PC-3 (cell line): ENCODE data around the gene KTN1. TPM values are rescaled to one million over a fixed set of nuclear protein-coding genes. Genes with fewer than 3 reads are reported as not detected.

ENCODE experiments used
- ATAC-seq: fragments of 200-7000 bp; cut with Tn5 transposase; 2 replicates; pipeline ENCODE4 v1.9.1; 2020; ENCODE audit warnings: mild to moderate bottlenecking, moderate library complexity
- BruUV-seq: library from RNA; stranded (reverse); fragments of 400-500 nt; replicated peaks from 2 replicates; lab custom pipeline; 2021; lab: Mats Ljungman, UMichigan
- CTCF ChIA-PET: fragments of 300-600 bp; sonication (Branson Sonifier 250); formaldehyde crosslinking; loops from one replicate; lab custom pipeline; 2022; ENCODE audit warnings: antibody characterized with exemption; lab: Charles Lee
- POLR2A ChIA-PET: fragments of 300-600 bp; sonication (Branson Sonifier 250); formaldehyde crosslinking; loops from one replicate; lab custom pipeline; 2022; ENCODE audit warnings: antibody characterized with exemption; ENCODE audit not compliant: unreplicated experiment; lab: Charles Lee
- DNase-seq: peaks from one replicate; pipeline ENCODE4 v3.0.0-alpha.2; 2015
- H2AFZ ChIP-seq: fragments of 300-600 bp; sonication (generic); 2 replicates; pipeline ENCODE4 v1.6.0; 2016; ENCODE audit warnings: antibody characterized with exemption, low read length
- H3F3A ChIP-seq: fragments of 300-600 bp; sonication (generic); one replicate; pipeline ENCODE4 v1.6.0; 2017; ENCODE audit warnings: antibody characterized with exemption, low read length, control low read depth, mild to moderate bottlenecking; ENCODE audit not compliant: unreplicated experiment
- H3K27ac ChIP-seq: fragments of 300-600 bp; sonication (generic); 2 replicates; pipeline ENCODE4 v1.5.1; 2016; ENCODE audit warnings: mild to moderate bottlenecking, low read length
- H3K27me3 ChIP-seq: fragments of 300-600 bp; sonication (generic); 2 replicates; pipeline ENCODE4 v1.6.1; 2016; ENCODE audit warnings: low read length, mixed read lengths
- H3K36me3 ChIP-seq: fragments of 300-600 bp; sonication (generic); 2 replicates; pipeline ENCODE4 v1.6.1; 2016; ENCODE audit warnings: low read depth, mixed run types, low read length, mixed read lengths
- H3K4me1 ChIP-seq: fragments of 300-600 bp; sonication (generic); 2 replicates; pipeline ENCODE4 v1.5.1; 2016; ENCODE audit warnings: low read length; ENCODE audit not compliant: insufficient read depth
- H3K4me2 ChIP-seq: fragments of 300-600 bp; sonication (generic); 2 replicates; pipeline ENCODE4 v1.6.0; 2016; ENCODE audit warnings: low read length
- H3K4me3 ChIP-seq: fragments of 300-600 bp; sonication (generic); 2 replicates; pipeline ENCODE4 v1.5.1; 2016; ENCODE audit warnings: mild to moderate bottlenecking, low read length, mixed read lengths
- H3K79me2 ChIP-seq: fragments of 300-600 bp; sonication (generic); 2 replicates; pipeline ENCODE4 v1.6.1; 2017; ENCODE audit warnings: low read length, mixed read lengths
- H3K9ac ChIP-seq: fragments of 300-600 bp; sonication (generic); 2 replicates; pipeline ENCODE4 v1.6.0; 2016; ENCODE audit warnings: mild to moderate bottlenecking, low read length
- H3K9me2 ChIP-seq: fragments of 300-600 bp; sonication (generic); replicated peaks from 2 replicates; pipeline ENCODE4 v1.6.1; 2016; ENCODE audit warnings: mixed run types, low read length, mixed read lengths
- H3K9me3 ChIP-seq: fragments of 300-600 bp; sonication (generic); 2 replicates; pipeline ENCODE4 v1.6.1; 2016; ENCODE audit warnings: low read length, mixed read lengths
- H4K20me1 ChIP-seq: fragments of 300-600 bp; sonication (generic); 2 replicates; pipeline ENCODE4 v1.6.1; 2016; ENCODE audit warnings: low read length, mixed read lengths
- EZH2 ChIP-seq: fragments of 300-600 bp; sonication (generic); IDR thresholded peaks from one replicate; pipeline ENCODE4 v1.6.1; 2017; ENCODE audit warnings: antibody characterized with exemption, mild to moderate bottlenecking, low read length; ENCODE audit not compliant: unreplicated experiment
- EZH2phosphoT487 ChIP-seq: fragments of 300-600 bp; sonication (generic); IDR thresholded peaks from 2 replicates; pipeline ENCODE4 v1.6.1; 2018; ENCODE audit warnings: mild to moderate bottlenecking, antibody characterized with exemption, low read length, borderline replicate concordance
- intact Hi-C: fragments of 100-400 bp; cut with micrococcal nuclease; formaldehyde crosslinking; loops from 2 replicates; pipeline ENCODE4 v1.9.0; 2023
- total RNA-seq: library from RNA; depleted of rRNA; stranded (reverse); fragments of >200 nt; gene quantifications from 2 replicates; pipeline ENCODE4 v1.2.3, GENCODE V29; 2014
- TF ChIP-seq, protein P1 (sequence below): fragments of 300-600 bp; sonication (generic); conservative IDR thresholded peaks from 2 replicates; pipeline ENCODE4 v1.5.1; 2017; ENCODE audit warnings: antibody characterized with exemption, low read depth, mild to moderate bottlenecking, low read length

KTN1 gene
- total RNA-seq, 1 experiment from 2014 or later: 251 TPM

DNA sequence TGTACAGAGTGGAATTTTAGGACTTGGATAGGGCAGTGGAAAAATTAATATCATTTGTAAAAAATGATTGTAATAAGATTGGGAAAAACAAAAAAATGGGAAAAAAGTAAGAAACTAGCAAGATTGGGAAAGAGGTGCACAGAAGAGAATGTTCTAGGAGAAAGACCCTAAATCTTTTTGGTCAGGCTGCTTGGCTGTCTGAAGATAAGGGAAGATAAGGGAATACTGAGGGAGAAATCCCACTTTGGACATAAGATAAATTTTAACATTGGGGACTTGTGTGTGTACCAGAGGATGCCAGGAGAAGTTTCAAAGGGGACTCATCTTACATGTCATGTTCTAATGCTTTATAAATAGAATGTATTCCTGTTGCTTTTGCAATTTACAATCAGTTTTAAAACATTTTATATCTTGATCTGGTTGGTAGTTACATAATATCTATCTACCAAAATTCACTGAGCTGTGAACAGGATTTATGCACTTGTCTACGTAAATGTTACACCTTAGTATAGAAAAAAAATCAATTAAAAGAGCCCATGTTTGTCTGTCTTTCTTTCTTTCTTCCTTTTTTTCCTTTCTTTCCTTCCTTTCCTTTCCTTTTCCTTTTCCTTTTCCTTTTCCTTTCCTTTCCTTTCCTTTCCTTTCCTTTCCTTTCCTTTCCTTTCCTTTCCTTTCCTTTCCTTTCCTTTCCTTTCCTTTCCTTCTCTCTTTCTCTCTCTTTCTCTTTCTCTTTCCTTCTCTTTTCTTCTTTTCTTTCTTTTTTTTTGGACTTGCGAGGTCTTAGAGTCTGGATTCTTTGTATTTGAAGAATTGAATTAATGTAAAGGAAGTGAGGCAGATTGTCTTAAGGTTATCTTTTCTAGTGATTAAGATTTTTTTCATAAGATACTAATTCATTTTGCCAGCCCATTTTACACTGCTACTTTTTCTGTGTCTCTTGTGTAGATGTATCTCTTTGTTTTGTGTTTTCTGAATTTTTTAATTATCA, 66.1 kb downstream of the KTN1 start:
- CTCF ChIA-PET: no interaction called here
- intact Hi-C loops: no loop called here
- Histone ChIP-seq H3K79me2 (no peaks in the 10 kb centered on the region), H3K4me3 (no peak overlapping the region), H3K4me1 (no peaks in the 10 kb centered on the region), H3K36me3 (peaks cover 51% of the 10 kb centered on the region), H3K27me3 (no peaks in the 10 kb centered on the region), H3K9ac (no peak overlapping the region), H2AFZ (no peak overlapping the region), H3K27ac (no peak overlapping the region), H4K20me1 (no peaks in the 10 kb centered on the region), H3K9me3 (no peaks in the 10 kb centered on the region), H3K9me2 (no peaks in the 10 kb centered on the region), H3K4me2 (no peak overlapping the region), H3F3A (peaks cover 7% of the 10 kb centered on the region)
- no TSS peak for BruUV-seq
- DNase-seq (no peak), ATAC-seq (no peak)
- POLR2A ChIA-PET: no interaction called here
- no peak for TF ChIP-seq EZH2phosphoT487
- no peak for TF ChIP-seq EZH2
- TF ChIP-seq, protein P1, sequence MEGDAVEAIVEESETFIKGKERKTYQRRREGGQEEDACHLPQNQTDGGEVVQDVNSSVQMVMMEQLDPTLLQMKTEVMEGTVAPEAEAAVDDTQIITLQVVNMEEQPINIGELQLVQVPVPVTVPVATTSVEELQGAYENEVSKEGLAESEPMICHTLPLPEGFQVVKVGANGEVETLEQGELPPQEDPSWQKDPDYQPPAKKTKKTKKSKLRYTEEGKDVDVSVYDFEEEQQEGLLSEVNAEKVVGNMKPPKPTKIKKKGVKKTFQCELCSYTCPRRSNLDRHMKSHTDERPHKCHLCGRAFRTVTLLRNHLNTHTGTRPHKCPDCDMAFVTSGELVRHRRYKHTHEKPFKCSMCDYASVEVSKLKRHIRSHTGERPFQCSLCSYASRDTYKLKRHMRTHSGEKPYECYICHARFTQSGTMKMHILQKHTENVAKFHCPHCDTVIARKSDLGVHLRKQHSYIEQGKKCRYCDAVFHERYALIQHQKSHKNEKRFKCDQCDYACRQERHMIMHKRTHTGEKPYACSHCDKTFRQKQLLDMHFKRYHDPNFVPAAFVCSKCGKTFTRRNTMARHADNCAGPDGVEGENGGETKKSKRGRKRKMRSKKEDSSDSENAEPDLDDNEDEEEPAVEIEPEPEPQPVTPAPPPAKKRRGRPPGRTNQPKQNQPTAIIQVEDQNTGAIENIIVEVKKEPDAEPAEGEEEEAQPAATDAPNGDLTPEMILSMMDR: no peak

DNA sequence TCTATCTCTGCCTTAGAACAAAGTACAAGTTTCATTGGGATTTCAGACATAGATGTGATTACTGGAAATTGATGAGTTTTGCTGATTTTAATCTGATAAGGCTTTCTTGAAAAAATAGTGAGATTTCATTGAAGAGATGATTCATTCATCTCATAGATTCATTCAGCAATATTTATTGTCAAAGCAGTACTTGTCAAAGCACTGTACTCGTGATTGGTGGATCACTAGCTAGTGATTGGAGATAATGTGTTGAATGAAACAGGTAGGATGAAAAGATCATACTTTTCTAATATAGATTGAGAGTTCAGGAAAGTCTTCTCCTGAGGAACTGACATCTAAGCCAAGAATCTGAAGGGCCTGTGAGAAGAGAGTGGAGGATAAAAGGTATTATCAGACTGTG, 71.0 kb downstream of the KTN1 start:
- Histone ChIP-seq H3K4me1 (no peaks in the 10 kb centered on the region), H3K9me2 (no peaks in the 10 kb centered on the region), H3K36me3 (peaks cover 72% of the 10 kb centered on the region), H3K4me2 (no peak overlapping the region), H4K20me1 (no peaks in the 10 kb centered on the region), H3K27ac (no peak overlapping the region), H2AFZ (no peak overlapping the region), H3K9ac (no peak overlapping the region), H3K9me3 (no peaks in the 10 kb centered on the region), H3K4me3 (no peak overlapping the region), H3K27me3 (no peaks in the 10 kb centered on the region), H3F3A (peaks cover 11% of the 10 kb centered on the region), H3K79me2 (no peaks in the 10 kb centered on the region)
- ChIA-PET POLR2A (no interaction called here), CTCF (no interaction called here)
- ATAC-seq (no peak), DNase-seq (no peak)
- TF ChIP-seq, protein P1: no peak
- TF ChIP-seq EZH2 (no peak), EZH2phosphoT487 (no peak)
- BruUV-seq: no TSS peak
- intact Hi-C loops: no loop called here

DNA sequence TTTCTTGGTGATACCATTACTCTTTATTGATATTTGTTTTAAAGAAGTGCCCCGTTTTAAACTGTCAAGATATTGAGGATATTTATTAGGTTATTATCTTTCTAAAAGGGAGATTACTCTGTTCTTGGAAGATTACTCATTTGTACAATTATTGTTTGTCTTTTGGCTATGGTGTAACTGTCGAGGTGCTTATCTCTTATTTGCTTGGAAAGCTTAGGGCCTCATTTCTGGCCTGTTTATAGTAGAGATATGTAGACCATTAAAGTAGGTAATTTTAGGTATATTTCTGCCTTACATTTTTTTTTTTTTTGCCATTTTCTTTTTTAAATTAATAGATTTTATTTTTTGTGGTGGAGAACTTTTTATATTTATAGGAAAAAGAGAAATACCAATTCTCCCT, 74.2 kb downstream of the KTN1 start:
- H3K27ac ChIP-seq: no peak overlapping the region
- no peaks in the 10 kb centered on the region for H4K20me1 ChIP-seq
- BruUV-seq: no TSS peak
- H2AFZ ChIP-seq: no peak overlapping the region
- no peak for TF ChIP-seq EZH2
- TF ChIP-seq EZH2phosphoT487: no peak
- TF ChIP-seq, protein P1: no peak
- H3F3A ChIP-seq: peaks cover 11% of the 10 kb centered on the region
- no peak for DNase-seq
- no peak overlapping the region for H3K4me3 ChIP-seq
- no peaks in the 10 kb centered on the region for H3K9me3 ChIP-seq
- POLR2A ChIA-PET: no interaction called here
- H3K79me2 ChIP-seq: no peaks in the 10 kb centered on the region
- H3K4me2 ChIP-seq: no peak overlapping the region
- intact Hi-C loops: no loop called here
- H3K36me3 ChIP-seq: peaks cover 76% of the 10 kb centered on the region
- no peaks in the 10 kb centered on the region for H3K4me1 ChIP-seq
- no peak for ATAC-seq
- H3K9me2 ChIP-seq: no peaks in the 10 kb centered on the region
- no peaks in the 10 kb centered on the region for H3K27me3 ChIP-seq
- H3K9ac ChIP-seq: no peak overlapping the region
- CTCF ChIA-PET: no interaction called here
